ENCODE data around the gene SV2C. TPM values are rescaled to one million over a fixed set of nuclear protein-coding genes. Genes with fewer than 3 reads are reported as not detected.

The SV2C gene
- total and polyA plus RNA-seq, 4 donors: under 0.01 to 0.04 (median 0.03) TPM; not detected in 1

- H3K36me3 ChIP-seq (ENCODE audit: control insufficient read depth in 4 of 4, insufficient read depth in 3 of 4, low read depth in 1 of 4, low read length in 3 of 4): no peaks in the 10 kb centered on the region
- no peak overlapping the region for H3K4me3 ChIP-seq (ENCODE audit: low read depth in 1 of 3, low read length in 3 of 3)
- no peaks in the 10 kb centered on the region for H3K27me3 ChIP-seq (ENCODE audit: control insufficient read depth in 4 of 4, insufficient read depth in 4 of 4, low read length in 3 of 4)
- H3K9me3 ChIP-seq (ENCODE audit: control insufficient read depth in 4 of 4, low read length in 3 of 4): no peaks in the 10 kb centered on the region
- 74% methylated on average over 4 of the region's 4 CpGs for WGBS
- no peak overlapping the region for H3K27ac ChIP-seq (ENCODE audit: low read depth in 1 of 2, low read length in 2 of 2)
- no peaks in the 10 kb centered on the region for H3K4me1 ChIP-seq (ENCODE audit: control insufficient read depth in 4 of 4, insufficient read depth in 4 of 4, low read length in 3 of 4)
- H3K9ac ChIP-seq (ENCODE audit: low read depth in 1 of 2, low read length in 2 of 2): no peak overlapping the region
- TF ChIP-seq RAD21 (IDR thresholded peaks at IDR 0.05): no peak
- no peak for TF ChIP-seq YY1 (IDR thresholded peaks at IDR 0.05)
- no peak for DNase-seq (ENCODE audit: low spot score)
Observed at GRCh38 chr5:76351176-76351575, 268.0 kb downstream of the SV2C start.

GRCh38 chr5:76351577-76351976 is 268.4 kb downstream of the SV2C start:
- 86% methylated on average over 8 of the region's 8 CpGs for WGBS
- Histone ChIP-seq H3K27ac (ENCODE audit: low read depth in 1 of 2, low read length in 2 of 2) (no peak overlapping the region), H3K4me3 (ENCODE audit: low read depth in 1 of 3, low read length in 3 of 3) (no peak overlapping the region), H3K9me3 (ENCODE audit: control insufficient read depth in 4 of 4, low read length in 3 of 4) (no peaks in the 10 kb centered on the region), H3K27me3 (ENCODE audit: control insufficient read depth in 4 of 4, insufficient read depth in 4 of 4, low read length in 3 of 4) (no peaks in the 10 kb centered on the region), H3K36me3 (ENCODE audit: control insufficient read depth in 4 of 4, insufficient read depth in 3 of 4, low read depth in 1 of 4, low read length in 3 of 4) (no peaks in the 10 kb centered on the region), H3K9ac (ENCODE audit: low read depth in 1 of 2, low read length in 2 of 2) (no peak overlapping the region), H3K4me1 (ENCODE audit: control insufficient read depth in 4 of 4, insufficient read depth in 4 of 4, low read length in 3 of 4) (no peaks in the 10 kb centered on the region)
- no peak for DNase-seq (ENCODE audit: low spot score)
- TF ChIP-seq NR2F2 (IDR thresholded peaks at IDR 0.05): no peak
- TF ChIP-seq TAF1 (conservative IDR thresholded peaks at IDR 0.05): no peak
- TF ChIP-seq FOXA2 (IDR thresholded peaks at IDR 0.05): no peak
- no peak for TF ChIP-seq JUND (IDR thresholded peaks at IDR 0.05)
- no peak for TF ChIP-seq MAX (IDR thresholded peaks at IDR 0.05)
- TF ChIP-seq REST (IDR thresholded peaks at IDR 0.05): no peak
- TF ChIP-seq HNF4A (conservative IDR thresholded peaks at IDR 0.05): no peak
- TF ChIP-seq FOXA1 (IDR thresholded peaks at IDR 0.05): no peak
- TF ChIP-seq ZBTB33 (IDR thresholded peaks at IDR 0.05): no peak
- no peak for TF ChIP-seq RAD21 (IDR thresholded peaks at IDR 0.05)
- TF ChIP-seq HNF4G (IDR thresholded peaks at IDR 0.05): no peak
- TF ChIP-seq ATF3 (IDR thresholded peaks at IDR 0.05): no peak
- TF ChIP-seq RXRA (IDR thresholded peaks at IDR 0.05): no peak
- TF ChIP-seq SP1 (IDR thresholded peaks at IDR 0.05): no peak
- no peak for TF ChIP-seq EGR1 (IDR thresholded peaks at IDR 0.05; ENCODE audit: low read depth in 2 of 2)
- TF ChIP-seq GABPA (IDR thresholded peaks at IDR 0.05 in 1 of 2, conservative IDR thresholded peaks at IDR 0.05 in 1 of 2): no peak
- no peak for TF ChIP-seq CTCF (IDR thresholded peaks at IDR 0.05; ENCODE audit: low read depth, low read length, missing input control)

Measured in liver (tissue), 9 donors.